HG03108 (cell line): ENCODE measurements around the gene PSD.

Experiments used
- ATAC-seq: cut with Tn5 transposase; IDR thresholded peaks from one replicate; pipeline ENCODE4 v1.9.1; 2021; ENCODE audit warnings: moderate library complexity; ENCODE audit not compliant: unreplicated experiment

The PSD gene

GRCh38 chr10:102444851-102445250 is 26.3 kb upstream of the PSD start:
- ATAC-seq = no peak

GRCh38 chr10:102438374-102438773 is 19.8 kb upstream of the PSD start:
- ATAC-seq = no peak

- ATAC-seq = no peak
Observed at GRCh38 chr10:102437515-102437914, 18.9 kb upstream of the PSD start.

- ATAC-seq = no peak
Observed at GRCh38 chr10:102436312-102436711, 17.7 kb upstream of the PSD start.

GRCh38 chr10:102435529-102436233 is 17.1 kb upstream of the PSD start:
- no peak for ATAC-seq

- no peak for ATAC-seq
Observed at GRCh38 chr10:102435133-102435497, 16.5 kb upstream of the PSD start.

GRCh38 chr10:102434394-102435132 is 16.0 kb upstream of the PSD start:
- no peak for ATAC-seq

- ATAC-seq = no peak
Observed at GRCh38 chr10:102433619-102434046, 15.0 kb upstream of the PSD start.

- peak; percentile 93 for ATAC-seq
Observed at GRCh38 chr10:102432162-102432950, 13.8 kb upstream of the PSD start, which contains the start of gene CUEDC2. TSS of gene CUEDC2 (minus strand) at chr10:102432574. CDS start at chr10:102425188, 7,386 bp downstream.

GRCh38 chr10:102431452-102432124 is 13.0 kb upstream of the PSD start:
- ATAC-seq = no peak

GRCh38 chr10:102429468-102429867 is 10.9 kb upstream of the PSD start:
- no peak for ATAC-seq

GRCh38 chr10:102426803-102427287 is 8.3 kb upstream of the PSD start:
- no peak for ATAC-seq

GRCh38 chr10:102425444-102425843 is 6.9 kb upstream of the PSD start:
- no peak for ATAC-seq

- ATAC-seq = no peak
Observed at GRCh38 chr10:102424916-102425315, 6.3 kb upstream of the PSD start.

GRCh38 chr10:102424145-102424544 is 5.6 kb upstream of the PSD start:
- no peak for ATAC-seq

GRCh38 chr10:102423372-102423968 is 4.9 kb upstream of the PSD start:
- no peak for ATAC-seq

GRCh38 chr10:102422545-102423129 is 4.1 kb upstream of the PSD start:
- ATAC-seq = peak; percentile 30

GRCh38 chr10:102421757-102422512 is 3.4 kb upstream of the PSD start:
- ATAC-seq = peak; percentile 4

GRCh38 chr10:102421507-102421756 is 2.8 kb upstream of the PSD start:
- no peak for ATAC-seq
